HG03354 (cell line): ENCODE measurements around the gene SYNPO2L.
"Not testable (repeated sequence)": the region's sequence is repeated elsewhere in the genome, so short reads cannot be mapped to it uniquely, and the experiment has no call there.

Experiments used
- ATAC-seq: cut with Tn5 transposase; IDR thresholded peaks from one replicate; pipeline ENCODE4 v1.9.1; 2021; ENCODE audit warnings: mild to moderate bottlenecking; ENCODE audit not compliant: unreplicated experiment, poor library complexity, severe bottlenecking

Gene SYNPO2L

DNA sequence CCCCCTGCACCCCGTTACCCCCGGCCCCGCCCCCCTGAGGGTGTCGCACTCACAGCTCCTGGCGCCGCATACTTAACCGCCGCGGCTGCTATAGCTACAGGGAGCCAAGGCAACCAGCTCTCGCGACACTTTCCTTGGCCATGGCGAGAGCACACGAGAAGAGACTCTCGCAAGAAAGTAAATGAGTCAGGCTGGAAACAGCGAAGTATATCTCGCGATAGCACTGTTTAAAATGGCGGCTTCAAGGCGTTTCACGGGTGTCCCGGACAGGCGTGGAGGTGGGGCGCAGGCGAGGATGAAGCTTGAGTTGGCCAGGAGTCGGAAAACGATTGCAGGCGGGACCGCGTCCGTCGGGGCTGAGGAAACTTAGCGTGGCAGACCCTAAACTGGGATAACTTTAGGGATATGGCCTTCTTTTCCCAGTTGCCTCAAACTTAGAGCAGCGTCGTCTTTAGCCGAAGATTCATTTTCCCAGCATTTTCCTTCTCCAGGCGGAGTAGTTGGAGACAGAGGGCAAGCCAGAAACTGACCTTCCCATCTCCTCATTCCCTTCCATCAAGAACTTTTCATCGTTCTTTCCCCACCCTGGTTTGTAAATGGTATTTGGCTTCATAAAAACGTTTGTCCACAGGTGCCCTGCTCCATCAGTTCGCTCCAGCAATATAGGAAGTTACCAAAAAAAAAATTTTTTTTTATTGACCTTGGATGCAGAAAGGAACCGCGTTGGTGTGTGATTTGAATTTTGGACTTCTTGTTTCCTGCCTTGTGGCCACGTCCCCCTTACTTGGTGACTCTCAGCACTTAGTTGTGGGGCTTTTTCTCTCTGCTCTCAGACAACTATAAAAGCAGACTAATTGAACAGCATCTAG is 29.7 kb downstream of the SYNPO2L start:
- peak; percentile 95 for ATAC-seq

DNA sequence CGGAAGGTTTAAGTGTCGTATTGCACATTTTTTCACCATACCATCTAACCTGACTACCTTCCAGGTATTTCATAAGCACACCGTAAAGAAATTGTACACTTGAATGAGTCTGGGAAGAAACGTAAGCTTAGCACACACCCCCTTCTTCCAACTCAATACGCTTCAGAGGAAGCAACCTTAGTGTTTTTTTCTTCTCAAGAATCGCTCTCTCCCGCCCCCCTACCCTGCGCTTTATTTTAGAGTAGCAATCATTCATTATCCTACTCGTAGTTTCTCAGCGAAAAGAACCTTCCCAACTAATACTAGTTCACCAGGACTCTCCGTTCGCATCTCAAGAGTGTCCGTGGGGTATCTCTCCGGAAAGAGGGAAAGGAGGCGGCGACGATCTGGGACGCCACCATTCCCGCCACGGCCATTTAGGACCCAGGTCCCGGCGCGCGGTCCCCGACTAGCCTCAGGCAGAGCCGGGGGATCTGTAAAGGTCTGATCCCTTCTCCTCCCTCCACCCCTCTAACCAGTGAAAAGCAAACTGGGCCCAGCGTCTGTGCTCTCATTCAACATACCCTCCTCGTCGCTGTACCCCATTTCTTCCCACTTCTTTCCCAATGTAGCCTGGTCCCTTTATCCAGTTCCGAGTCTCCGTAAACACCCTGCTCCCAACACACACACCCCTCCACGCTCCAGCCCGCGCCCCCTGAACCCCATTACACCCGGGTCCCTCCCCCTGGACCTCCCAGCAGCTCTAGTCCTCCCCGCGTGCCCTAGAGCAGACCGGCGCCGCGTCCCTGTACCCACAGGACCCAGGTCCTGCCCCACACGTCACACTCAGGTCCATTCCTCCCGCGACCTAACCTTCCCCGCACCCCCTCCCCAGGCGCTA is 30.6 kb downstream of the SYNPO2L start:
- peak; percentile 53 for ATAC-seq

DNA sequence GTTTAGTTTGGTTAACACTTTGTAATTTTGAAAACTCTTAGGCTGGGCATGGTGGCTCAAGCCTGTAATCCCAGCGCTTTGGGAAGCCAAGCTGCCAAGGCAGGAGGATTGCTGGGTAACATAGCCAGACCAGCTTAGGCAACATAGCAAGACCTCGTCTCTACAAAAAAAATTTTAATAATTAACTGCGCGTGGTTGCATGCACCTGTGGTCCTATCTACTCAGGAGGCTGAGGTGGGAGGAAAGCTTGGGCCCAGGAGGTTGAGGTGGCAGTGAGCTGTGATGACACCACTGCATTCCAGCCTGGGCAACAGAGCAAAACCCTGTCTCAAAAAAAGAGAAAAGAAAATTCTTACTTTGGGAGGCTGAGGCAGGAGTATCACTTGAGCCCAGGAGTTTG is 32.8 kb downstream of the SYNPO2L start:
- ATAC-seq, result no peak

DNA sequence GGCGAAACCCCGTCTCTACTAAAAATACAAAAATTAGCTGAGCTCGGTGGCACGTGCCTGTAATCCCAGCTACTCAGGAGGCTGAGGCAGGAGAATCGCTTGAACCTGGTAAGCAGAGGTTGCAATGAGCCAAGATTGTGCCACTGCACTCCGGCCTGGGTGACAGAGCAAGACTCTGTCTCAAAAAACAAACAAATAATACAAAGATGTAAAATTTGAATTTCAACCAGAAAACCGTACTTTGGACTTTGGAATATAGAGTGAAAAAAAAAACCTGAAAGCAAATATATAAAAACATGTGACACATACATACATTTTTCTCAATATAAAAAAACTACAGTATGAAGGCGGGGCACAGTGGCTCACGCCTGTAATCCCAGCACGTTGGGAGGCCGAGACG is 34.9 kb downstream of the SYNPO2L start:
- not testable (repeated sequence) for ATAC-seq

DNA sequence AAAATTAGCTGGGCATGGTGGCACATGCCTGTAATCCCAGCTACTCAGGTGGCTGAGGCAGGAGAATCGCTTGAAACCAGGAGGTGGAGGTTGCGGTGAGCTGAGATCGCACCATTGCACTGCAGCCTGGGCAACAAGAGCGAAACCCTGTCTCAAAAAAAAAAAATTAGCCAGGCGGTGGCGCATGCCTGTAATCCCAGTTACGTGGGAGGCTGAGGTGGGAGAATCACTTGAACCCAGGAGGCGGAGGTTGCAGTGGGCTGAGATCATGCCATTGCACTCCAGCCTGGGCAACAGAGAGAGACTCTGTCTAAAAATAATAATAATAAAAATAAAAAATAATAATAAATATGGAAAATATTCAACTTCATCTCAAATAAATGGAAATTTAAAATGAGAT is 38.7 kb downstream of the SYNPO2L start:
- ATAC-seq, result not testable (repeated sequence)

DNA sequence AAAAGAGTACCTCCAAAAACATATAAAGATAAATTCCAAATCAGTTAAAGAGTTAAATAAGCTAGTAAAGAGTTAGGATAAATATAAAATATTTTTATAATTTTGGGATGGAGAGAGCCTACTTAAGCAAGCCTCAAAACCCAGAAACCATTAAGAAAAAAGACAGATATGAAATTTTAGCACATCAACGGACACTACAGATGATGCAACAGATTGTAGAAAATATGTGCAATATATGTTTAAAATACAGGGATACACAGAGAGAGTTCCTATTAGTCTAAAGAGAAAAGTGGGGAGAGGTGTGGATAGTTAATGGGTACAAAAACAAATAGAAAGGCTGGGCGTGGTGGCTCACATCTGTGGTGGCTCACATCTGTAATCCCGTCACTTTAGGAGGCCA is 41.1 kb downstream of the SYNPO2L start:
- no peak for ATAC-seq

DNA sequence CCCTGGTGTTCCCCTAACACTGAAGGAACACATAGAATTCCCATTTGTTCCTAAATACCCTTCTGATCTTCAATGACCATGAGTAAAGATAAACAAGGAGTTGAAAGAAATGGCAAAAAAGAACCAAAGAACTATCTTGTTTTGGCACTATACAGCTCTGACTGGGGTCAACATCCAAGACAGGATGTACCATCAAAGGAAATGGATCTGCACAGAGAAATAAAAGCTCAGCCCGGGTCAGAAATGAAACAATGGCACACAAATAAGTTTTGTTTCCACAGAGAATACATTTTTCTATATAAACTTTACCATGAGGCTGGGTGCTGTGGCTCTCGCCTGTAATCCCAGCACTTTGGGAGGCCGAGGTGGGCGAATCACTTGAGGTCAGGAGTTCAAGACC is 46.7 kb downstream of the SYNPO2L start:
- no peak for ATAC-seq

DNA sequence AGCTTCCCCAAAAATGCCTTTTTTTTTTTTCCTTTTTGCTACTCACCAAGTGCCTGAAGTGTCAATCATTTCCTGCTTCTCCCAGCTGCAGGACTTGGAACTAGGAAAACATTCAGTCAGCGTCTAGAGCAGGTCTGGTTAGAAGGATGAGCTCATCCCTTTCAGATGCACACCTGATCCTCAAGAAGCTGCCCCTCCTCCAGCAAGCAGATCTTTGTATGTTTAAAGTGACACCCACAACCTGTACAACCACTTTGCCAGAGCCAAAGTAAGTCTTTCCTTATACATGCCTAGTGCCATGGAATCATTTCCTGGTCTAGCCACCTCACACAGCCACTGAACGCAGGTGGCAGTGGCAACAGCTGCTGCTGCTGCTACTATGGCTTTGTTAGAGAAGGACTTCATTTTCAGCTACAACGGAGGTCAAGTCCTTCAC is 54.3 kb downstream of the SYNPO2L start:
- no peak for ATAC-seq

DNA sequence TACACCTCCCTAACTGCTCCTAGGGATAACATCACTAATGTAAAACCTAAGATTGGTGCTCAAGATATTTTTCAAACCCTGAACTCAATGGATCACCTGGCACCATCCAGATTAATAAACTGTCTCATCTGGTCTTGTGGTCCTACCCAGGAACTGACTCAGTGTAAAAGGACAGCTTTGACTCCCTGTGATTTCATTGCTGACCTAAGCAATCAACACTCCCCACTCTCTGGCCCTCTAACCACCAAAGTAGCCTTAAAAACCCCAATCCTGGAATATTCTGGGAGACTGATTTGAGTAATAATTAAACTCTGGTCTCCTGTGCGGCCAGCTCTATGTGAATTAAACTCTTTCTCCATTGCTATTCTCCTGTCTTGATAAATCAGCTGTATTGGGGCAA is 58.5 kb downstream of the SYNPO2L start:
- ATAC-seq, result no peak
